SK-N-SH treated with all-trans-retinoic acid at 6 μM for 48 hours (cell line): ENCODE measurements around the gene MRPL9.

Source experiments
- ATAC-seq: fragments of 200-7000 bp; cut with Tn5 transposase; 3 replicates; pipeline ENCODE4 v1.9.1; 2020; ENCODE audit warnings: mild to moderate bottlenecking, moderate library complexity
- ARNTL ChIP-seq: fragments of 450-650 bp; formaldehyde crosslinking; IDR thresholded peaks from 2 replicates; pipeline ENCODE4 v1.5.0; 2020; ENCODE audit warnings: low read depth, mild to moderate bottlenecking, moderate library complexity, borderline replicate concordance
- BACH2 ChIP-seq: fragments of 250-450 bp; sonication (Bioruptor Pico); IDR thresholded peaks from 2 replicates; pipeline ENCODE4 v1.9.0; 2021; ENCODE audit warnings: mild to moderate bottlenecking, borderline replicate concordance
- ISL1 ChIP-seq: fragments of 250-450 bp; sonication (Bioruptor Pico); IDR thresholded peaks from 2 replicates; pipeline ENCODE4 v2.1.2; 2022; ENCODE audit warnings: mild to moderate bottlenecking, moderate library complexity
- OSR1 ChIP-seq: fragments of 250-450 bp; sonication (Bioruptor Pico); IDR thresholded peaks from 2 replicates; pipeline ENCODE4 v1.8.0; 2022; ENCODE audit warnings: moderate library complexity, mild to moderate bottlenecking, inconsistent platforms
- SNAI2 ChIP-seq: fragments of 250-450 bp; sonication (Bioruptor Pico); IDR thresholded peaks from 2 replicates; pipeline ENCODE4 v1.5.0; 2020; ENCODE audit warnings: mild to moderate bottlenecking, moderate library complexity
- TOX ChIP-seq: fragments of 250-450 bp; sonication (Bioruptor Pico); IDR thresholded peaks from 2 replicates; pipeline ENCODE4 v1.8.0; 2021; ENCODE audit warnings: mild to moderate bottlenecking, moderate library complexity, borderline replicate concordance
- TSHZ2 ChIP-seq: fragments of 250-450 bp; sonication (Bioruptor Pico); IDR thresholded peaks from 2 replicates; pipeline ENCODE4 v1.5.0; 2020; ENCODE audit warnings: mild to moderate bottlenecking, moderate library complexity
- ZFP3 ChIP-seq: fragments of 250-450 bp; sonication (Bioruptor Pico); IDR thresholded peaks from 2 replicates; pipeline ENCODE4 v1.5.0; 2020; ENCODE audit warnings: mild to moderate bottlenecking, moderate library complexity
- ZNF8 ChIP-seq: fragments of 450-650 bp; formaldehyde crosslinking; IDR thresholded peaks from 2 replicates; pipeline ENCODE4 v1.5.0; 2020; ENCODE audit warnings: mild to moderate bottlenecking, moderate library complexity
- TF ChIP-seq, protein P1 (sequence below): fragments of 250-450 bp; sonication (Bioruptor Pico); IDR thresholded peaks from 2 replicates; pipeline ENCODE4 v1.8.0; 2021; ENCODE audit warnings: low read depth, mild to moderate bottlenecking, moderate library complexity, borderline replicate concordance
- TF ChIP-seq, protein P2 (sequence below): fragments of 250-450 bp; sonication (Bioruptor Pico); IDR thresholded peaks from 2 replicates; pipeline ENCODE4 v1.5.1; 2021; ENCODE audit warnings: mild to moderate bottlenecking, moderate library complexity
- TF ChIP-seq, protein P3 (sequence below): fragments of 250-450 bp; sonication (Bioruptor Pico); IDR thresholded peaks from 2 replicates; pipeline ENCODE4 v1.8.0; 2020; ENCODE audit warnings: mild to moderate bottlenecking, moderate library complexity, borderline replicate concordance

Gene MRPL9

DNA sequence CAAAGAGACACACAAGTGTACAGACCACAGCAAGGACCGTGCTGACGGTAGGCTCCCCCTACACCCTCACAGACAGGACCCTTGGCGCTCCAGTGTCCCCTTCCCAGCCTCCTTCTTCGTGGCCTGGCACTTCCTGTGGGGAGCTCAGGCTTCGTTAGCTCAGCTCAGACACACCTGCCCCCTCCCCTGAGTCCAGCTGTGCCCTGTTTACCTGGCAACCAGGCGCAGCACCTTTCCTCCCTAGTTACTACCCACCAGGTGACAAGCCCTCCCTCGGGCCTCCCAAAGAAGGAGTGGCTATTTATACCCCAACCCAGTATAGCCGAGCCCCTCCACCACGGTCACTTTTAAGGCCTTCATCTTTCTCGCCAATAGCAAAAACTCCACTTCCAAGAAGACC lies 51.3 kb downstream of the MRPL9 start (continued):
- TF ChIP-seq TSHZ2 (CRISPR knock-in tag) (no peak), ZFP3 (CRISPR knock-in tag) (no peak), ISL1 (CRISPR knock-in tag) (no peak), ARNTL (no peak)
- TF ChIP-seq, protein P1, sequence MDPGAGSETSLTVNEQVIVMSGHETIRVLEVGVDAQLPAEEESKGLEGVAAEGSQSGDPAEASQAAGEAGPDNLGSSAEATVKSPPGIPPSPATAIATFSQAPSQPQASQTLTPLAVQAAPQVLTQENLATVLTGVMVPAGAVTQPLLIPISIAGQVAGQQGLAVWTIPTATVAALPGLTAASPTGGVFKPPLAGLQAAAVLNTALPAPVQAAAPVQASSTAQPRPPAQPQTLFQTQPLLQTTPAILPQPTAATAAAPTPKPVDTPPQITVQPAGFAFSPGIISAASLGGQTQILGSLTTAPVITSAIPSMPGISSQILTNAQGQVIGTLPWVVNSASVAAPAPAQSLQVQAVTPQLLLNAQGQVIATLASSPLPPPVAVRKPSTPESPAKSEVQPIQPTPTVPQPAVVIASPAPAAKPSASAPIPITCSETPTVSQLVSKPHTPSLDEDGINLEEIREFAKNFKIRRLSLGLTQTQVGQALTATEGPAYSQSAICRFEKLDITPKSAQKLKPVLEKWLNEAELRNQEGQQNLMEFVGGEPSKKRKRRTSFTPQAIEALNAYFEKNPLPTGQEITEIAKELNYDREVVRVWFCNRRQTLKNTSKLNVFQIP (CRISPR knock-in tag): no peak

DNA sequence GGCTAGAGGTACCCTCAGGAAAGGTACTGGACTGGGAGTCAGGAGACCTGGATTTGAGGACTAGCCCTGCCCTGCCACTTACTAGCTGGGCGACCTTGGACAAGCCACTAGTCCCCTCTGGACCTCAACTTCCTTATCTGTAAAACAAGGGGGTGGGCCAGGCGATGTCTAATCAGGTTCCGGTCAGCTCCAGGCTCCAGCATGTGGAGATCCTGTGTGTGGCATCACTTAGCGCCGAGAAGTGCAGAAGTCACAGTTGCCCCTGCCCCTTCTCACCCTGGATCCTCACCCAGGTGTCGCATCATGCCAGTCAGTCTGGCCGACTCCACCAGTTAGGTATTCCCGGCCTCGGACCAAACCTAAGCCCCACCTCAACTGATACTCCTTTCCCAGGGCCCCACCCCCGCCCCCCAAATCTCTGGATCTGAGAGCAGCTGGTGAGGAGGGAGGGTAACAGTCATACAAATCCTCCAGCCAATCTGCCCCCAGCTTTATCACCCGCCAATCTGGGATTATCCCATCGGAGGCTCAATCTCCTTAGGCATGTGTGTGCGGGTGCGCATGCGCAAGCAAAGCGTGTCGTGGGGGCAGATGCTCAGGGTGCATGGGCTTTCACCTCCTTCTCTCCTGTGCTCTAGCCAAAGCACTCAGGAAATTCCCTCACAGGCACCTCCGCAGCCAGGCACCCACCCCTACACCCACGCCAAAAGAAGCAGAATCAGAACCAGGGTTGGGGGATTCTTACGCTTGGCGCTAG lies 52.1 kb downstream of the MRPL9 start:
- ATAC-seq: no peak
- TF ChIP-seq, protein P2, sequence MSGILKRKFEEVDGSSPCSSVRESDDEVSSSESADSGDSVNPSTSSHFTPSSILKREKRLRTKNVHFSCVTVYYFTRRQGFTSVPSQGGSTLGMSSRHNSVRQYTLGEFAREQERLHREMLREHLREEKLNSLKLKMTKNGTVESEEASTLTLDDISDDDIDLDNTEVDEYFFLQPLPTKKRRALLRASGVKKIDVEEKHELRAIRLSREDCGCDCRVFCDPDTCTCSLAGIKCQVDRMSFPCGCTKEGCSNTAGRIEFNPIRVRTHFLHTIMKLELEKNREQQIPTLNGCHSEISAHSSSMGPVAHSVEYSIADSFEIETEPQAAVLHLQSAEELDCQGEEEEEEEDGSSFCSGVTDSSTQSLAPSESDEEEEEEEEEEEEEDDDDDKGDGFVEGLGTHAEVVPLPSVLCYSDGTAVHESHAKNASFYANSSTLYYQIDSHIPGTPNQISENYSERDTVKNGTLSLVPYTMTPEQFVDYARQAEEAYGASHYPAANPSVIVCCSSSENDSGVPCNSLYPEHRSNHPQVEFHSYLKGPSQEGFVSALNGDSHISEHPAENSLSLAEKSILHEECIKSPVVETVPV (CRISPR knock-in tag): no peak
- TF ChIP-seq TOX (CRISPR knock-in tag): no peak
- TF ChIP-seq, protein P3, sequence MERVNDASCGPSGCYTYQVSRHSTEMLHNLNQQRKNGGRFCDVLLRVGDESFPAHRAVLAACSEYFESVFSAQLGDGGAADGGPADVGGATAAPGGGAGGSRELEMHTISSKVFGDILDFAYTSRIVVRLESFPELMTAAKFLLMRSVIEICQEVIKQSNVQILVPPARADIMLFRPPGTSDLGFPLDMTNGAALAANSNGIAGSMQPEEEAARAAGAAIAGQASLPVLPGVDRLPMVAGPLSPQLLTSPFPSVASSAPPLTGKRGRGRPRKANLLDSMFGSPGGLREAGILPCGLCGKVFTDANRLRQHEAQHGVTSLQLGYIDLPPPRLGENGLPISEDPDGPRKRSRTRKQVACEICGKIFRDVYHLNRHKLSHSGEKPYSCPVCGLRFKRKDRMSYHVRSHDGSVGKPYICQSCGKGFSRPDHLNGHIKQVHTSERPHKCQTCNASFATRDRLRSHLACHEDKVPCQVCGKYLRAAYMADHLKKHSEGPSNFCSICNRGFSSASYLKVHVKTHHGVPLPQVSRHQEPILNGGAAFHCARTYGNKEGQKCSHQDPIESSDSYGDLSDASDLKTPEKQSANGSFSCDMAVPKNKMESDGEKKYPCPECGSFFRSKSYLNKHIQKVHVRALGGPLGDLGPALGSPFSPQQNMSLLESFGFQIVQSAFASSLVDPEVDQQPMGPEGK: no peak
- TF ChIP-seq SNAI2: no peak
- no peak for TF ChIP-seq BACH2 (CRISPR knock-in tag)
- no peak for TF ChIP-seq OSR1 (CRISPR knock-in tag)
- TF ChIP-seq ZNF8 (CRISPR knock-in tag): no peak
- TF ChIP-seq ISL1 (CRISPR knock-in tag): no peak

DNA sequence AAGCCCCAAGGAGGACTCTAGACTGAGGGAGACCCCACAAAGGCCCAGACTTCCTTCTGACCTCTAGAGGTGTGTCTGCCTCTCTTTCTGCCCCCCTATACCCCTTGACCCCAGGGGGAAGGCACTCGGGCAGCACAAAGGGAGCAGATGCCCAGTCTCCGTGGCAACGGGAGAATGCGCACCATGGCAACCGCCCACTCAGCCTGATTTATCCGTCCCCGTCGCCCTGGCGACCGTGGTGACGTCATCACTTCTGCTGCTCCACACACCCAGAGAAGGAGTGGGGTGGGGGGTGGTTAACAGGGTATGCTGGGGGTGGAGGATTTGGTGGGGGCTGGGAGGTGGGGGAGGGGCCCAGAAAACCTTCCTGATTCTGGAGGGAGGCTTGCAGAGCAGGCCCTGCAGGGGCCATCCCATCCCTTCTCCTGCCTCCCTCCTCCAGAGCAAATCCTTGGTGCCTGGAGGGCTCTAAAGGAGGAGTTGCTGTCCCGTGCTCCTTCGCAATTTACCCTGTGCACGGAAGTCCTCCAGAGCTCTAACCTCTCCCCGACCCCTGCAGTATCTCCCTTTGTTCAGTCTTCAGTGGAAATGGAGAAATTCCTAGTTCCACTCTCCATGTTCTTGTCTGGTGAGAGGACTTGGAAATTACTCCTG lies 53.0 kb downstream of the MRPL9 start:
- no peak for TF ChIP-seq OSR1 (CRISPR knock-in tag)
- ATAC-seq: peak; percentile 43
